Peyer's patch (tissue), 4 donors: ENCODE results near the gene TNFRSF1A.

Experiments
- POLR2A ChIP-seq, 2 donors: fragments of 450-650 bp; IDR thresholded peaks; one replicate each; pipeline ENCODE4 v1.5.1; 2017; ENCODE audit warnings: antibody characterized with exemption in 2 of 2, mild to moderate bottlenecking in 2 of 2, moderate library complexity in 2 of 2
- TF ChIP-seq, protein P1 (sequence below), 6 experiments: fragments of 450-650 bp in 4 of 6; fragments of 200-600 bp in 2 of 6; sonication (generic) in 1 of 6; IDR thresholded peaks; one replicate each; pipeline ENCODE4 v1.5.1; 2017 to 2019; ENCODE audit warnings: antibody characterized with exemption in 6 of 6, mild to moderate bottlenecking in 3 of 6, moderate library complexity in 1 of 6

GRCh38 chr12:6302621-6303020, 39.3 kb downstream of the TNFRSF1A start:
- TF ChIP-seq, protein P1, sequence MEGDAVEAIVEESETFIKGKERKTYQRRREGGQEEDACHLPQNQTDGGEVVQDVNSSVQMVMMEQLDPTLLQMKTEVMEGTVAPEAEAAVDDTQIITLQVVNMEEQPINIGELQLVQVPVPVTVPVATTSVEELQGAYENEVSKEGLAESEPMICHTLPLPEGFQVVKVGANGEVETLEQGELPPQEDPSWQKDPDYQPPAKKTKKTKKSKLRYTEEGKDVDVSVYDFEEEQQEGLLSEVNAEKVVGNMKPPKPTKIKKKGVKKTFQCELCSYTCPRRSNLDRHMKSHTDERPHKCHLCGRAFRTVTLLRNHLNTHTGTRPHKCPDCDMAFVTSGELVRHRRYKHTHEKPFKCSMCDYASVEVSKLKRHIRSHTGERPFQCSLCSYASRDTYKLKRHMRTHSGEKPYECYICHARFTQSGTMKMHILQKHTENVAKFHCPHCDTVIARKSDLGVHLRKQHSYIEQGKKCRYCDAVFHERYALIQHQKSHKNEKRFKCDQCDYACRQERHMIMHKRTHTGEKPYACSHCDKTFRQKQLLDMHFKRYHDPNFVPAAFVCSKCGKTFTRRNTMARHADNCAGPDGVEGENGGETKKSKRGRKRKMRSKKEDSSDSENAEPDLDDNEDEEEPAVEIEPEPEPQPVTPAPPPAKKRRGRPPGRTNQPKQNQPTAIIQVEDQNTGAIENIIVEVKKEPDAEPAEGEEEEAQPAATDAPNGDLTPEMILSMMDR (IDR thresholded peaks at IDR 0.05), result no peak
- TF ChIP-seq POLR2A (IDR thresholded peaks at IDR 0.05), result no peak
